Raji (cell line): ENCODE results near the gene CA4.

Source experiments
- POLR2A ChIP-seq: IDR thresholded peaks from 2 replicates; pipeline ENCODE4 v1.6.1; 2011; ENCODE audit warnings: low read depth, low read length, control low read depth; ENCODE audit not compliant: insufficient read depth

Gene CA4

GRCh38 chr17:60167065-60167741 is 17.4 kb downstream of the CA4 start:
- no peak for TF ChIP-seq POLR2A

DNA sequence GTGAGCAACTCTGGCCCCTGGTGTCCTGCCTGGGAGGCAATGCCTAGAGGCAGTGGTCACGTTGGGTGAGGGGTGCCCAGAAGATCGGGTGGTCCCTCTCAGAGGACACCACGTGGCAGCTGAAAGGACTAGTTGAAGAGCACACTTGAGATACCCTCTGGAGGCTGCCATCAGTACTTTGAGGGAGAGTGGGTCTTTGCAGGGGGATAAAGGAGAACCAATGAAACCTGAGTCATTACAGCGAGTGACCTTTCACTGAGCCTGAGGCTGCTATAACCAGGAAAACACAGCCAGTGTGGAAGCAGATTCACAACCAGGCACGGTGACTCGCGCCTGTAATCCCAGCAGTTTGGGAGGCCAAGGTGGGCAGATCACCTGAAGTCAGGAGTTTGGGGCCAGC is 18.9 kb downstream of the CA4 start:
- no peak for TF ChIP-seq POLR2A

- no peak for TF ChIP-seq POLR2A
Measured at GRCh38 chr17:60169921-60170817, 20.4 kb downstream of the CA4 start.

DNA sequence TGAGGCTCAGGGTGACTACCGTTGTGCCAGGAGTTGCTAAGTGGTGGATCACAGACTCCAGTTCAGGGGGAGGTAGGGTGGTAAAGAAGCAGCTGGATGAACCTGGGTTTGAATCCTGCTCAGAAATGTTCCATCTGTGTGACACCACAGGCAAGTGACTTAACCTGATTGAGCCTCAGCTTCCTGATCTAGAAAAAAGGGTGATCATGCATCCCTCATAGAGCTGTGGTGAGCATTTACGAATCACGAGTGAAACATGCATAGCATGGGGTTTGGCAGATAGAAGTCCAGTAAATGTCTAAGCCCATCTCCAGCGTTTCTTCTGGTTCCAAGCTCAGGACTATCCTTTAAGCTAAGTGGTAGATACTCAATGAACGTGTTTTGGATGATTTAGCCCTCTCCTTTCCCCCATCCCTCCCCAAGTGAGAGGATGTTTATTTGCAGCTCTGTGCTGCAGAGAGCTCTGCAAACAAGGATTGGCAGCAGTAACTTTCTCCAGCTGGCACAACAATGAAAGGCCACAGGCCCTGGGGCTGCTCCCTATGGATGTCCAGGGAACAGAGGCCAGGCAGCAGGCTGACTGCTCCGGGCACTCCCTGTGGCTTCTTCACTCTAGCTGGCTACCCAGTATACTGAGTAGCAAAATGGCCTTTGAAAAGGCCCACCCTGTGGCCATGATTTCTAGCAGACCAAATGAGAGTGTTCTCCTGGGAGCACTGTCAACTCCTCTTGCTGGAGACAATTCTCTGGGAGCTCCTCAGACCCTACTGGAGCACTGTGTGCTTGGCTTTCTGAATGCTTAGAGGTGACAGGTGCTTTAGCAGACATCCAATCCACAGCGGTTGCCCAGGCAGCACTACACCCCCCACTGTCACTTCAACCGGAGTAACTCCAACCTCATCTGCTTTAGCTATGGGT is 21.3 kb downstream of the CA4 start:
- TF ChIP-seq POLR2A, result no peak

GRCh38 chr17:60171753-60172079 is 21.9 kb downstream of the CA4 start:
- no peak for TF ChIP-seq POLR2A

- TF ChIP-seq POLR2A, result no peak
Measured at GRCh38 chr17:60173304-60173819, 23.6 kb downstream of the CA4 start.

DNA sequence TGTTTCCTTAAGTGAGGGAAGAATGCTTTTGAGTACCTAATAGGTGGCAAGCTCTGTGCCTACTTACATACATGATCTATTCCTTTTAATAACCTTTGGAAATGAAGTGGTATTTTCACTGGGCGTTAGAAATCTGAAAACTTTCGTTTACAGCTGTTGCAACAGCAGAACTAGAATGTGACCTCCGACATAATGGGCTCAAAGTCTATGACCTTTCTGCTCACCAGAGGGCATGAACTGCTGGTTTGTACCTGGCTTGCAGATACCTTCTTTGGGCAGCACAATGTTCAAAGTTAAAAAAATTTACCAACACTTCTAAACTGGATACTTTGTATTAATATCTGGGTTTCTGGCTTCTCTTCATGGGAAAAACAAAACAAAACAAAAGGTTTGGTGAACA is 24.3 kb downstream of the CA4 start:
- TF ChIP-seq POLR2A, result no peak

DNA sequence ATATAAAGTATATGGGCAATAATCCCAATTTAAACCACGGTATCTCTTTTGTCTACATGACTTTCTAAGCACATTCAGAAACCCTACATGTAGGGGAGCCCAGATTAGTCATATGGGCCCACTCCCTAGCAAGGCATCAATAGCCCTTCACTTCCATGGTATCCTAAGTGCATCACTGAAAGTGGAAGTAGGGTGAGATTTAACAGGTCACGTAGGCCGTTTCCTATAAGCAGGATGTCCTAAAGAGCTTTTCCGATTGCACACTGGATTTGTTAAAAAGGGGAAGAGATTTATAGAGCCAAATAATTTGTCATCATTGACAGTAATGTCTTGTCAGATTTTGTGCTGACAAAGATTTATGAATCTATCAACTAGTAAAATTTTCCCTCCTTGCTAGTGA is 39.0 kb downstream of the CA4 start:
- no peak for TF ChIP-seq POLR2A

GRCh38 chr17:60193482-60193881 is 43.7 kb downstream of the CA4 start:
- no peak for TF ChIP-seq POLR2A
